ENCODE results near the gene RTEL1.
"Not testable (repeated sequence)": the region's sequence is repeated elsewhere in the genome, so short reads cannot be mapped to it uniquely, and the experiment has no call there.

The RTEL1 gene

GRCh38 chr20:63657937-63658748, at the start of gene RTEL1:
TSS of gene RTEL1 (plus strand) at chr20:63658312. CDS start at chr20:63659403, 1,091 bp downstream.
- DNase-seq: peak; percentile 88

- DNase-seq: peak; percentile 33
Observed at GRCh38 chr20:63610581-63611435, 47.3 kb upstream of the RTEL1 start.

GRCh38 chr20:63611646-63612045, 46.5 kb upstream of the RTEL1 start:
- DNase-seq: no peak

- no peak for DNase-seq
Observed at GRCh38 chr20:63612276-63612931, 45.7 kb upstream of the RTEL1 start.

- not testable (repeated sequence) for DNase-seq
Observed at GRCh38 chr20:63613863-63614594, 44.1 kb upstream of the RTEL1 start.

GRCh38 chr20:63617092-63617875, 40.8 kb upstream of the RTEL1 start:
- DNase-seq: no peak

GRCh38 chr20:63617876-63618265, 40.2 kb upstream of the RTEL1 start:
- DNase-seq: no peak

GRCh38 chr20:63618291-63618980, 39.7 kb upstream of the RTEL1 start:
- no peak for DNase-seq

GRCh38 chr20:63619086-63619485, 39.0 kb upstream of the RTEL1 start:
- no peak for DNase-seq

- no peak for DNase-seq
Observed at GRCh38 chr20:63619505-63619904, 38.6 kb upstream of the RTEL1 start.

- DNase-seq: no peak
Observed at GRCh38 chr20:63620991-63621390, 37.1 kb upstream of the RTEL1 start.

- DNase-seq: no peak
Observed at GRCh38 chr20:63622096-63622495, 36.0 kb upstream of the RTEL1 start.

GRCh38 chr20:63622732-63623131, 35.4 kb upstream of the RTEL1 start:
- no peak for DNase-seq

- DNase-seq: no peak
Observed at GRCh38 chr20:63624486-63624885, 33.6 kb upstream of the RTEL1 start.

GRCh38 chr20:63625771-63626423, 32.2 kb upstream of the RTEL1 start:
- DNase-seq: no peak

GRCh38 chr20:63626424-63627128, 31.5 kb upstream of the RTEL1 start, which contains the start of gene GMEB2:
TSS of gene GMEB2 (minus strand) at chr20:63627101. CDS start at chr20:63619397, 7,704 bp downstream.
- DNase-seq: peak; percentile 79

GRCh38 chr20:63627129-63627750, 30.9 kb upstream of the RTEL1 start:
- DNase-seq: peak; percentile 86

GRCh38 chr20:63627751-63628245, 30.3 kb upstream of the RTEL1 start:
- no peak for DNase-seq

Data from DMS79 treated with DMSO at 0.1 percent for 48 hours (cell line).